Vagina (tissue), 2 donors: ENCODE measurements around the gene IFNA7. TPM values are rescaled to one million over a fixed set of nuclear protein-coding genes. Genes with fewer than 3 reads are reported as not detected.

ENCODE experiments used
- DNase-seq, 2 donors: peaks; one replicate each; pipeline ENCODE4 v3.0.0-alpha.2; 2017; ENCODE audit errors: extremely low spot score in 2 of 2
- H3K27ac ChIP-seq: fragments of 200-600 bp; sonication (generic); one replicate; pipeline ENCODE4 v1.5.1; 2019
- H3K27me3 ChIP-seq: fragments of 200-600 bp; sonication (generic); one replicate; pipeline ENCODE4 v1.5.1; 2019
- H3K36me3 ChIP-seq, 2 donors: fragments of 200-600 bp; sonication (generic); one replicate each; pipeline ENCODE4 v1.5.1; 2017 to 2019
- H3K4me1 ChIP-seq: fragments of 200-600 bp; sonication (generic); one replicate; pipeline ENCODE4 v1.5.1; 2019
- H3K4me3 ChIP-seq, 2 donors: fragments of 200-600 bp; sonication (generic); 1 replicate in 1 of 2; 2 replicates in 1 of 2; pipeline ENCODE4 v1.5.1; 2016 to 2019
- H3K9me3 ChIP-seq: fragments of 200-600 bp; sonication (generic); one replicate; pipeline ENCODE4 v1.5.1; 2019
- POLR2A ChIP-seq, 2 donors: fragments of 450-650 bp; IDR thresholded peaks; one replicate each; pipeline ENCODE4 v1.6.1; 2017; ENCODE audit warnings: antibody characterized with exemption in 2 of 2, mild to moderate bottlenecking in 2 of 2, moderate library complexity in 2 of 2
- POLR2AphosphoS5 ChIP-seq, 2 donors: sonication (generic); formaldehyde crosslinking; IDR thresholded peaks; one replicate each; pipeline ENCODE4 v1.9.0; 2017; ENCODE audit warnings: antibody characterized with exemption in 2 of 2, mild to moderate bottlenecking in 2 of 2, low read depth in 1 of 2; ENCODE audit not compliant: insufficient read depth in 1 of 2
- intact Hi-C: fragments of 100-400 bp; cut with DNase I; formaldehyde crosslinking; loops from one replicate; pipeline ENCODE4 v1.15.1; 2023
- small RNA-seq: library from RNA; depleted of rRNA; stranded (forward); fragments of <200 nt; gene quantifications from one replicate; pipeline ENCODE3, GENCODE V24; 2016
- total RNA-seq: library from RNA; depleted of rRNA; stranded (reverse); fragments of >200 nt; gene quantifications from one replicate; pipeline ENCODE4 v1.2.3, GENCODE V29; 2016
- TF ChIP-seq, protein P1 (sequence below), 3 experiments: fragments of 450-650 bp in 2 of 3; fragments of 200-600 bp in 1 of 3; sonication (generic) in 1 of 3; IDR thresholded peaks; one replicate each; pipeline ENCODE4 v1.5.1; 2017 to 2019; ENCODE audit warnings: antibody characterized with exemption in 3 of 3, mild to moderate bottlenecking in 2 of 3, moderate library complexity in 2 of 3

Gene IFNA7
- total RNA-seq, 1 donor from 2014 or later, result not detected

- Histone ChIP-seq H3K27ac (no peak overlapping the region), H3K4me3 (no peak overlapping the region), H3K9me3 (no peaks in the 10 kb centered on the region), H3K27me3 (no peaks in the 10 kb centered on the region), H3K36me3 (no peaks in the 10 kb centered on the region), H3K4me1 (no peaks in the 10 kb centered on the region)
- TF ChIP-seq, protein P1, sequence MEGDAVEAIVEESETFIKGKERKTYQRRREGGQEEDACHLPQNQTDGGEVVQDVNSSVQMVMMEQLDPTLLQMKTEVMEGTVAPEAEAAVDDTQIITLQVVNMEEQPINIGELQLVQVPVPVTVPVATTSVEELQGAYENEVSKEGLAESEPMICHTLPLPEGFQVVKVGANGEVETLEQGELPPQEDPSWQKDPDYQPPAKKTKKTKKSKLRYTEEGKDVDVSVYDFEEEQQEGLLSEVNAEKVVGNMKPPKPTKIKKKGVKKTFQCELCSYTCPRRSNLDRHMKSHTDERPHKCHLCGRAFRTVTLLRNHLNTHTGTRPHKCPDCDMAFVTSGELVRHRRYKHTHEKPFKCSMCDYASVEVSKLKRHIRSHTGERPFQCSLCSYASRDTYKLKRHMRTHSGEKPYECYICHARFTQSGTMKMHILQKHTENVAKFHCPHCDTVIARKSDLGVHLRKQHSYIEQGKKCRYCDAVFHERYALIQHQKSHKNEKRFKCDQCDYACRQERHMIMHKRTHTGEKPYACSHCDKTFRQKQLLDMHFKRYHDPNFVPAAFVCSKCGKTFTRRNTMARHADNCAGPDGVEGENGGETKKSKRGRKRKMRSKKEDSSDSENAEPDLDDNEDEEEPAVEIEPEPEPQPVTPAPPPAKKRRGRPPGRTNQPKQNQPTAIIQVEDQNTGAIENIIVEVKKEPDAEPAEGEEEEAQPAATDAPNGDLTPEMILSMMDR (IDR thresholded peaks at IDR 0.05), result no peak
- no peak for TF ChIP-seq POLR2AphosphoS5 (IDR thresholded peaks at IDR 0.05; ENCODE audit: insufficient read depth in 1 of 2, low read depth in 1 of 2)
- TF ChIP-seq POLR2A (IDR thresholded peaks at IDR 0.05), result no peak
- no peak for DNase-seq
- intact Hi-C loops, result no loop called here
These were observed 46.5 kb downstream of the IFNA7 start for GRCh38 chr9:21155501-21155900.

GRCh38 chr9:21154018-21154608 is 47.9 kb downstream of the IFNA7 start:
- DNase-seq, result no peak
- intact Hi-C loops, result no loop called here
- no peak overlapping the region for H3K4me3 ChIP-seq

GRCh38 chr9:21153336-21154017 is 48.5 kb downstream of the IFNA7 start:
- Histone ChIP-seq H3K36me3 (no peaks in the 10 kb centered on the region), H3K4me3 (no peak overlapping the region), H3K27ac (no peak overlapping the region), H3K9me3 (no peaks in the 10 kb centered on the region), H3K4me1 (no peaks in the 10 kb centered on the region), H3K27me3 (no peaks in the 10 kb centered on the region)
- DNase-seq, result no peak
- TF ChIP-seq POLR2A (IDR thresholded peaks at IDR 0.05) (no peak), POLR2AphosphoS5 (IDR thresholded peaks at IDR 0.05; ENCODE audit: insufficient read depth in 1 of 2, low read depth in 1 of 2) (no peak)
- TF ChIP-seq, protein P1 (IDR thresholded peaks at IDR 0.05), result no peak
- intact Hi-C loops, result no loop called here

More at GRCh38 chr9:21154018-21154608, 47.9 kb downstream of the IFNA7 start:
- no peak for TF ChIP-seq POLR2AphosphoS5 (IDR thresholded peaks at IDR 0.05; ENCODE audit: insufficient read depth in 1 of 2, low read depth in 1 of 2)
- TF ChIP-seq, protein P1 (IDR thresholded peaks at IDR 0.05), result no peak
- TF ChIP-seq POLR2A (IDR thresholded peaks at IDR 0.05), result no peak
- Histone ChIP-seq H3K27me3 (no peaks in the 10 kb centered on the region), H3K36me3 (no peaks in the 10 kb centered on the region), H3K27ac (no peak overlapping the region), H3K4me1 (no peaks in the 10 kb centered on the region), H3K9me3 (no peaks in the 10 kb centered on the region)

Small RNA genes within 50 kb of the gene (small RNA-seq; reads per million reads assigned to genes)
- gene RF00019, result not detected

Other genes with a start within 250 kb of the IFNA7 start
- gene HACD4, start 170.6 kb downstream of the IFNA7 start, total RNA-seq, result 3.2 TPM
- gene IFNB1, start 124.3 kb downstream of the IFNA7 start, total RNA-seq, result not detected
- not detected for gene IFNW1, start 60.4 kb downstream of the IFNA7 start, total RNA-seq
- gene IFNA21, start 35.5 kb downstream of the IFNA7 start, total RNA-seq, result not detected
- gene IFNA4, start 14.6 kb downstream of the IFNA7 start, total RNA-seq, result not detected
- not detected for gene IFNA10, start 4.9 kb upstream of the IFNA7 start, total RNA-seq
- not detected for gene IFNA16, start 15.1 kb upstream of the IFNA7 start, total RNA-seq
- not detected for gene IFNA17, start 26.0 kb upstream of the IFNA7 start, total RNA-seq
- gene IFNA14, start 37.8 kb upstream of the IFNA7 start, total RNA-seq, result not detected
- gene IFNA5, start 103.1 kb upstream of the IFNA7 start, total RNA-seq, result not detected
- gene KLHL9, start 133.2 kb upstream of the IFNA7 start, total RNA-seq, result 22.3 TPM
- gene IFNA6, start 148.7 kb upstream of the IFNA7 start, total RNA-seq, result not detected
- not detected for gene IFNA13, start 165.9 kb upstream of the IFNA7 start, total RNA-seq
- gene IFNA2, start 183.2 kb upstream of the IFNA7 start, total RNA-seq, result not detected
- gene IFNA8, start 206.9 kb upstream of the IFNA7 start, total RNA-seq, result not detected
- gene IFNA1, start 238.2 kb upstream of the IFNA7 start, total RNA-seq, result not detected